Neural crest cell (in vitro differentiated cells): ENCODE measurements around the gene BOD1. TPM values are rescaled to one million over a fixed set of nuclear protein-coding genes. Genes with fewer than 3 reads are reported as not detected.

Experiments used
- DNase-seq: peaks from one replicate; pipeline ENCODE4 v3.0.0; 2021; ENCODE audit warnings: low read depth, mixed read lengths, low spot score
- H3K27ac Mint-ChIP-seq: one replicate; pipeline ENCODE4 v1.8.0; 2021; ENCODE audit warnings: mild to moderate bottlenecking, mixed read lengths; ENCODE audit not compliant: unreplicated experiment
- H3K27me3 Mint-ChIP-seq: 2 replicates; pipeline ENCODE4 v1.8.0; 2021; ENCODE audit warnings: low read depth, mild to moderate bottlenecking, mixed read lengths
- H3K36me3 Mint-ChIP-seq: 2 replicates; pipeline ENCODE4 v1.8.0; 2021; ENCODE audit warnings: low read depth, mild to moderate bottlenecking, mixed read lengths
- H3K4me1 Mint-ChIP-seq: 2 replicates; pipeline ENCODE4 v1.8.0; 2021; ENCODE audit warnings: mixed read lengths
- H3K4me3 Mint-ChIP-seq: one replicate; pipeline ENCODE4 v1.8.0; 2021; ENCODE audit warnings: mild to moderate bottlenecking, mixed read lengths
- H3K9me3 Mint-ChIP-seq: 2 replicates; pipeline ENCODE4 v1.8.0; 2021; ENCODE audit warnings: mixed read lengths
- CTCF ChIP-seq: fragments of 200-600 bp; sonication (generic); conservative IDR thresholded peaks from 2 replicates; pipeline ENCODE4 v1.5.0; 2021; ENCODE audit warnings: antibody characterized with exemption, mild to moderate bottlenecking
- total RNA-seq: library from RNA; stranded (reverse); gene quantifications from 2 replicates; pipeline ENCODE4 v1.2.1, GENCODE V29; 2021

BOD1 gene
- total RNA-seq, 1 donor from 2014 or later, result 126 TPM

- DNase-seq, result no peak
- peak overlapping the region; percentile 86 for H3K27ac Mint-ChIP-seq
Observed at GRCh38 chr5:173625673-173626504, 9.4 kb upstream of the BOD1 start.

GRCh38 chr5:173625261-173625660 is 8.8 kb upstream of the BOD1 start:
- peaks cover 4% of the 10 kb centered on the region for H3K27me3 Mint-ChIP-seq
- H3K4me3 Mint-ChIP-seq, result no peak overlapping the region
- DNase-seq, result no peak
- no peak for TF ChIP-seq CTCF
- peaks cover 19% of the 10 kb centered on the region for H3K4me1 Mint-ChIP-seq
- H3K27ac Mint-ChIP-seq, result no peak overlapping the region
- H3K9me3 Mint-ChIP-seq, result no peaks in the 10 kb centered on the region
- no peaks in the 10 kb centered on the region for H3K36me3 Mint-ChIP-seq

More at GRCh38 chr5:173625673-173626504, 9.4 kb upstream of the BOD1 start:
- Mint-ChIP-seq H3K36me3 (no peaks in the 10 kb centered on the region), H3K4me1 (peaks cover 19% of the 10 kb centered on the region), H3K4me3 (no peak overlapping the region), H3K27me3 (peaks cover 4% of the 10 kb centered on the region), H3K9me3 (no peaks in the 10 kb centered on the region)
- TF ChIP-seq CTCF, result no peak

GRCh38 chr5:173624282-173624681 is 7.8 kb upstream of the BOD1 start:
- Mint-ChIP-seq H3K36me3 (no peaks in the 10 kb centered on the region), H3K27ac (no peak overlapping the region), H3K4me3 (no peak overlapping the region), H3K9me3 (no peaks in the 10 kb centered on the region), H3K27me3 (peaks cover 4% of the 10 kb centered on the region), H3K4me1 (peaks cover 19% of the 10 kb centered on the region)
- DNase-seq, result no peak
- TF ChIP-seq CTCF, result no peak

- Mint-ChIP-seq H3K4me1 (peaks cover 23% of the 10 kb centered on the region), H3K27me3 (peaks cover 4% of the 10 kb centered on the region), H3K27ac (no peak overlapping the region), H3K9me3 (no peaks in the 10 kb centered on the region), H3K36me3 (no peaks in the 10 kb centered on the region), H3K4me3 (no peak overlapping the region)
- no peak for TF ChIP-seq CTCF
- DNase-seq, result no peak
Observed at GRCh38 chr5:173623789-173624188, 7.3 kb upstream of the BOD1 start.

GRCh38 chr5:173623296-173623771 is 6.9 kb upstream of the BOD1 start:
- Mint-ChIP-seq H3K36me3 (no peaks in the 10 kb centered on the region), H3K4me1 (peaks cover 23% of the 10 kb centered on the region), H3K27ac (peak overlapping the region; percentile 6), H3K4me3 (no peak overlapping the region), H3K27me3 (peaks cover 4% of the 10 kb centered on the region), H3K9me3 (no peaks in the 10 kb centered on the region)
- TF ChIP-seq CTCF, result no peak
- DNase-seq, result no peak
